Gastrocnemius medialis (tissue), 4 donors: ENCODE measurements around the gene TAPT1.

Experiments
- POLR2A ChIP-seq, 2 donors: fragments of 450-650 bp; IDR thresholded peaks; one replicate each; pipeline ENCODE4 v1.6.1; 2017; ENCODE audit warnings: antibody characterized with exemption in 2 of 2, mild to moderate bottlenecking in 2 of 2, moderate library complexity in 2 of 2
- TF ChIP-seq, protein P1 (sequence below), 5 experiments: fragments of 450-650 bp in 3 of 5; fragments of 200-600 bp in 2 of 5; sonication (generic) in 2 of 5; IDR thresholded peaks in 4 of 5; conservative IDR thresholded peaks in 1 of 5; 1 replicate in 4 of 5; 2 replicates in 1 of 5; pipeline ENCODE4 v1.5.1; 2016 to 2019; ENCODE audit warnings: antibody characterized with exemption in 5 of 5, mild to moderate bottlenecking in 3 of 5, moderate library complexity in 3 of 5

DNA sequence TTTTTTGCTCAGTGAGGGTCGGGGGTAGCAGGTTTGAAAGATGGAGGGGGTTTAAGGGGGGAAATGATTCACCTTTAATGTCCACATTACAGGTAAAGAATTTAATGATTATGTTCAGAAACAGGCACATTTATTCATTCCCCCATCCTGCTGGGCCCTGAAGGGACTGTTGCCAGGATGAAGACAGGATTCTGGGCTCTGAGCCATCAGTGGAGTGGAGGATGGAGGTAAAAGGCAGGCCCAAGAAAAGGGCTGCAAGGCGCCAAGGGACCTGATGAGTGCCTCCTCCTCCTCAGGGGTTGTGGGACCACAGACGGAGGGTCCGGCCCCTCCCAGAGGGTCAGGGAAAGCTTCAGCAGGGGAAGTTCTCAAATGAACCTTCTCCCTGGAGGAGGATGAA, 102.0 kb downstream of the TAPT1 start:
- TF ChIP-seq, protein P1, sequence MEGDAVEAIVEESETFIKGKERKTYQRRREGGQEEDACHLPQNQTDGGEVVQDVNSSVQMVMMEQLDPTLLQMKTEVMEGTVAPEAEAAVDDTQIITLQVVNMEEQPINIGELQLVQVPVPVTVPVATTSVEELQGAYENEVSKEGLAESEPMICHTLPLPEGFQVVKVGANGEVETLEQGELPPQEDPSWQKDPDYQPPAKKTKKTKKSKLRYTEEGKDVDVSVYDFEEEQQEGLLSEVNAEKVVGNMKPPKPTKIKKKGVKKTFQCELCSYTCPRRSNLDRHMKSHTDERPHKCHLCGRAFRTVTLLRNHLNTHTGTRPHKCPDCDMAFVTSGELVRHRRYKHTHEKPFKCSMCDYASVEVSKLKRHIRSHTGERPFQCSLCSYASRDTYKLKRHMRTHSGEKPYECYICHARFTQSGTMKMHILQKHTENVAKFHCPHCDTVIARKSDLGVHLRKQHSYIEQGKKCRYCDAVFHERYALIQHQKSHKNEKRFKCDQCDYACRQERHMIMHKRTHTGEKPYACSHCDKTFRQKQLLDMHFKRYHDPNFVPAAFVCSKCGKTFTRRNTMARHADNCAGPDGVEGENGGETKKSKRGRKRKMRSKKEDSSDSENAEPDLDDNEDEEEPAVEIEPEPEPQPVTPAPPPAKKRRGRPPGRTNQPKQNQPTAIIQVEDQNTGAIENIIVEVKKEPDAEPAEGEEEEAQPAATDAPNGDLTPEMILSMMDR (IDR thresholded peaks at IDR 0.05 in 4 of 5, conservative IDR thresholded peaks at IDR 0.05 in 1 of 5): no peak
- TF ChIP-seq POLR2A (IDR thresholded peaks at IDR 0.05): no peak
